ENCODE results near the gene LRRC3. TPM values are rescaled to one million over a fixed set of nuclear protein-coding genes. Genes with fewer than 3 reads are reported as not detected.

The LRRC3 gene
- total RNA-seq, 2 donors from 2014 or later: 0.45 to 0.88 TPM

GRCh38 chr21:44450999-44451398 is 4.3 kb upstream of the LRRC3 start:
- Mint-ChIP-seq H3K9me3 (peaks cover 5% of the 10 kb centered on the region), H3K4me1 (ENCODE audit: low read depth in 2 of 2) (peaks cover 0 to 8% of the 10 kb centered on the region in 2 donors), H3K27ac (no peak overlapping the region), H3K36me3 (no peaks in the 10 kb centered on the region), H3K27me3 (peaks cover 32 to 34% of the 10 kb centered on the region in 2 donors), H3K4me3 (no peak overlapping the region)
- no peak for DNase-seq (ENCODE audit: low spot score)
- ATAC-seq: no peak

GRCh38 chr21:44453120-44453519 is 2.2 kb upstream of the LRRC3 start:
- Mint-ChIP-seq H3K4me3 (no peak overlapping the region), H3K4me1 (ENCODE audit: low read depth in 2 of 2) (peaks cover 0 to 8% of the 10 kb centered on the region in 2 donors), H3K9me3 (peaks cover 5% of the 10 kb centered on the region), H3K36me3 (no peaks in the 10 kb centered on the region), H3K27ac (no peak overlapping the region), H3K27me3 (peaks cover 24 to 29% of the 10 kb centered on the region in 2 donors)
- DNase-seq (ENCODE audit: low spot score) (no peak), ATAC-seq (no peak)

- DNase-seq (ENCODE audit: low spot score) (no peak), ATAC-seq (no peak)
- Mint-ChIP-seq H3K9me3 (peaks cover 5% of the 10 kb centered on the region), H3K4me1 (ENCODE audit: low read depth in 2 of 2) (peaks cover 0 to 8% of the 10 kb centered on the region in 2 donors), H3K27me3 (peaks cover 20 to 26% of the 10 kb centered on the region in 2 donors), H3K4me3 (peak overlapping the region; percentile 57), H3K27ac (no peak overlapping the region), H3K36me3 (no peaks in the 10 kb centered on the region)
Measured at GRCh38 chr21:44454058-44454457, 1.3 kb upstream of the LRRC3 start.

GRCh38 chr21:44455524-44456213 is 359 bp downstream of the LRRC3 start:
- no peak for DNase-seq (ENCODE audit: low spot score)

GRCh38 chr21:44456214-44456914 is 1.1 kb downstream of the LRRC3 start:
- Mint-ChIP-seq H3K4me1 (ENCODE audit: low read depth in 2 of 2) (peaks cover 0 to 8% of the 10 kb centered on the region in 2 donors), H3K36me3 (no peaks in the 10 kb centered on the region), H3K9me3 (peaks cover 5% of the 10 kb centered on the region), H3K27me3 (peaks cover 5 to 15% of the 10 kb centered on the region in 2 donors), H3K27ac (no peak overlapping the region), H3K4me3 (peak overlapping the region; percentile 41)
- no peak for DNase-seq (ENCODE audit: low spot score)
- no peak for ATAC-seq

More at GRCh38 chr21:44455524-44456213, 359 bp downstream of the LRRC3 start:
- peaks cover 12 to 20% of the 10 kb centered on the region in 2 donors for H3K27me3 Mint-ChIP-seq
- H3K4me1 Mint-ChIP-seq (ENCODE audit: low read depth in 2 of 2): peaks cover 0 to 8% of the 10 kb centered on the region in 2 donors
- peaks cover 5% of the 10 kb centered on the region for H3K9me3 Mint-ChIP-seq
- peak overlapping the region; percentile 78 for H3K4me3 Mint-ChIP-seq
- no peaks in the 10 kb centered on the region for H3K36me3 Mint-ChIP-seq
- peak; percentile 25 to 51 for ATAC-seq
- H3K27ac Mint-ChIP-seq: no peak overlapping the region

- Mint-ChIP-seq H3K4me1 (ENCODE audit: low read depth in 2 of 2) (peaks cover 0 to 8% of the 10 kb centered on the region in 2 donors), H3K27ac (no peak overlapping the region)
Measured at GRCh38 chr21:44456915-44457736, 1.8 kb downstream of the LRRC3 start.

GRCh38 chr21:44458971-44459711 is 3.8 kb downstream of the LRRC3 start:
- Mint-ChIP-seq H3K4me3 (no peak overlapping the region), H3K27ac (no peak overlapping the region), H3K4me1 (ENCODE audit: low read depth in 2 of 2) (peaks cover 0 to 6% of the 10 kb centered on the region in 2 donors), H3K27me3 (peaks cover 0 to 3% of the 10 kb centered on the region in 2 donors), H3K36me3 (no peaks in the 10 kb centered on the region), H3K9me3 (peaks cover 1% of the 10 kb centered on the region)
- ATAC-seq (no peak), DNase-seq (ENCODE audit: low spot score) (no peak)

More at GRCh38 chr21:44456915-44457736, 1.8 kb downstream of the LRRC3 start:
- no peaks in the 10 kb centered on the region for H3K36me3 Mint-ChIP-seq
- H3K27me3 Mint-ChIP-seq: peaks cover 0 to 10% of the 10 kb centered on the region in 2 donors
- no peak for ATAC-seq
- H3K4me3 Mint-ChIP-seq: peak overlapping the region; percentile 41
- peaks cover 5% of the 10 kb centered on the region for H3K9me3 Mint-ChIP-seq
- DNase-seq (ENCODE audit: low spot score): no peak

GRCh38 chr21:44459712-44460440 is 4.6 kb downstream of the LRRC3 start:
- Mint-ChIP-seq H3K27me3 (peaks cover 0 to 3% of the 10 kb centered on the region in 2 donors), H3K4me3 (no peak overlapping the region), H3K36me3 (no peaks in the 10 kb centered on the region), H3K27ac (no peak overlapping the region), H3K4me1 (ENCODE audit: low read depth in 2 of 2) (no peaks in the 10 kb centered on the region), H3K9me3 (no peaks in the 10 kb centered on the region)
- ATAC-seq: no peak
- no peak for DNase-seq (ENCODE audit: low spot score)

- ATAC-seq (no peak), DNase-seq (ENCODE audit: low spot score) (no peak)
- Mint-ChIP-seq H3K4me3 (no peak overlapping the region), H3K27ac (no peak overlapping the region), H3K36me3 (no peaks in the 10 kb centered on the region), H3K9me3 (no peaks in the 10 kb centered on the region), H3K27me3 (peaks cover 0 to 3% of the 10 kb centered on the region in 2 donors), H3K4me1 (ENCODE audit: low read depth in 2 of 2) (no peaks in the 10 kb centered on the region)
Measured at GRCh38 chr21:44460441-44460755, 5.1 kb downstream of the LRRC3 start.

- no peaks in the 10 kb centered on the region for H3K9me3 Mint-ChIP-seq
- H3K27me3 Mint-ChIP-seq: peaks cover 0 to 3% of the 10 kb centered on the region in 2 donors
- no peak for ATAC-seq
- H3K4me3 Mint-ChIP-seq: no peak overlapping the region
- DNase-seq (ENCODE audit: low spot score): no peak
- no peaks in the 10 kb centered on the region for H3K36me3 Mint-ChIP-seq
- no peak overlapping the region for H3K27ac Mint-ChIP-seq
- H3K4me1 Mint-ChIP-seq (ENCODE audit: low read depth in 2 of 2): no peaks in the 10 kb centered on the region
Measured at GRCh38 chr21:44461005-44461404, 5.7 kb downstream of the LRRC3 start.

GRCh38 chr21:44461464-44462001 is 6.2 kb downstream of the LRRC3 start:
- Mint-ChIP-seq H3K27ac (no peak overlapping the region), H3K36me3 (no peaks in the 10 kb centered on the region), H3K4me3 (no peak overlapping the region), H3K9me3 (no peaks in the 10 kb centered on the region), H3K27me3 (peaks cover 0 to 3% of the 10 kb centered on the region in 2 donors), H3K4me1 (ENCODE audit: low read depth in 2 of 2) (no peaks in the 10 kb centered on the region)
- DNase-seq (ENCODE audit: low spot score) (no peak), ATAC-seq (peak in 1 of 2 donors; percentile 33)

GRCh38 chr21:44462086-44462833 is 7.0 kb downstream of the LRRC3 start:
- H3K27ac Mint-ChIP-seq: no peak overlapping the region
- peaks cover 0 to 3% of the 10 kb centered on the region in 2 donors for H3K27me3 Mint-ChIP-seq
- H3K4me3 Mint-ChIP-seq: no peak overlapping the region
- no peaks in the 10 kb centered on the region for H3K4me1 Mint-ChIP-seq (ENCODE audit: low read depth in 2 of 2)
- ATAC-seq (no peak), DNase-seq (ENCODE audit: low spot score) (no peak)
- H3K9me3 Mint-ChIP-seq: no peaks in the 10 kb centered on the region
- no peaks in the 10 kb centered on the region for H3K36me3 Mint-ChIP-seq
